BE2C (cell line): ENCODE results near the gene FILIP1.
"Not testable (repeated sequence)": the region's sequence is repeated elsewhere in the genome, so short reads cannot be mapped to it uniquely, and the experiment has no call there.

Source experiments
- DNase-seq: peaks from one replicate; pipeline ENCODE4 v3.0.0-alpha.2; 2020
- H3K27me3 ChIP-seq: fragments of 250-450 bp; sonication (Bioruptor Pico); 2 replicates; pipeline ENCODE4 v1.5.1; 2020; ENCODE audit warnings: mild to moderate bottlenecking
- H3K36me3 ChIP-seq: fragments of 250-450 bp; sonication (Bioruptor Pico); 2 replicates; pipeline ENCODE4 v1.5.1; 2020; ENCODE audit warnings: mild to moderate bottlenecking
- H3K4me1 ChIP-seq: fragments of 250-450 bp; sonication (Bioruptor Pico); 2 replicates; pipeline ENCODE4 v1.5.1; 2020
- H3K4me3 ChIP-seq: 2 replicates; pipeline ENCODE4 v1.5.1; 2011; ENCODE audit warnings: low read depth, low read length
- H3K9me3 ChIP-seq: fragments of 250-450 bp; sonication (Bioruptor Pico); 2 replicates; pipeline ENCODE4 v1.5.1; 2020
- TF ChIP-seq, protein P1 (sequence below): IDR thresholded peaks from 2 replicates; pipeline ENCODE4 v1.5.1; 2012; ENCODE audit warnings: mild to moderate bottlenecking, low read depth, low read length

The FILIP1 gene

DNA sequence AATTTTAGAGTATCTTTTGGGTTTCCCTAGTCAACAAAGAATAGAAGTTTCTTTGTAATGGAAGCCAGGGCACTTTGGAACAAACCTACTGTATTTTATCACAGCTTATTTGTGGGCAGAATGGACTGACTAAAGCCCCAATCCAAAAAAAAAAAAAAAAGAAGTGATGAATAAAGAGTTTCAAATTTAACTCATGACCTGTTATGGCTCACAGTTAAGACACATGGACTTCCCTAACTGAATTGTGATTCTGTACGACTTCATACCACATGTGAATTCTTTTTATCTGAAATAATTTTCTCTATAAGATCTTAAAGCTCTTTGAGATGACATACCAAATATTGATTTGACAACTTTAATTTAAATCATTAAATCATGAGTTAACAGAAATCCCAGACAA is 77.2 kb downstream of the FILIP1 start:
- H3K9me3 ChIP-seq = no peaks in the 10 kb centered on the region
- H3K36me3 ChIP-seq = no peaks in the 10 kb centered on the region
- TF ChIP-seq, protein P1, sequence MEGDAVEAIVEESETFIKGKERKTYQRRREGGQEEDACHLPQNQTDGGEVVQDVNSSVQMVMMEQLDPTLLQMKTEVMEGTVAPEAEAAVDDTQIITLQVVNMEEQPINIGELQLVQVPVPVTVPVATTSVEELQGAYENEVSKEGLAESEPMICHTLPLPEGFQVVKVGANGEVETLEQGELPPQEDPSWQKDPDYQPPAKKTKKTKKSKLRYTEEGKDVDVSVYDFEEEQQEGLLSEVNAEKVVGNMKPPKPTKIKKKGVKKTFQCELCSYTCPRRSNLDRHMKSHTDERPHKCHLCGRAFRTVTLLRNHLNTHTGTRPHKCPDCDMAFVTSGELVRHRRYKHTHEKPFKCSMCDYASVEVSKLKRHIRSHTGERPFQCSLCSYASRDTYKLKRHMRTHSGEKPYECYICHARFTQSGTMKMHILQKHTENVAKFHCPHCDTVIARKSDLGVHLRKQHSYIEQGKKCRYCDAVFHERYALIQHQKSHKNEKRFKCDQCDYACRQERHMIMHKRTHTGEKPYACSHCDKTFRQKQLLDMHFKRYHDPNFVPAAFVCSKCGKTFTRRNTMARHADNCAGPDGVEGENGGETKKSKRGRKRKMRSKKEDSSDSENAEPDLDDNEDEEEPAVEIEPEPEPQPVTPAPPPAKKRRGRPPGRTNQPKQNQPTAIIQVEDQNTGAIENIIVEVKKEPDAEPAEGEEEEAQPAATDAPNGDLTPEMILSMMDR = no peak
- H3K4me1 ChIP-seq = no peaks in the 10 kb centered on the region
- DNase-seq = no peak
- no peak overlapping the region for H3K4me3 ChIP-seq
- H3K27me3 ChIP-seq = no peaks in the 10 kb centered on the region

DNA sequence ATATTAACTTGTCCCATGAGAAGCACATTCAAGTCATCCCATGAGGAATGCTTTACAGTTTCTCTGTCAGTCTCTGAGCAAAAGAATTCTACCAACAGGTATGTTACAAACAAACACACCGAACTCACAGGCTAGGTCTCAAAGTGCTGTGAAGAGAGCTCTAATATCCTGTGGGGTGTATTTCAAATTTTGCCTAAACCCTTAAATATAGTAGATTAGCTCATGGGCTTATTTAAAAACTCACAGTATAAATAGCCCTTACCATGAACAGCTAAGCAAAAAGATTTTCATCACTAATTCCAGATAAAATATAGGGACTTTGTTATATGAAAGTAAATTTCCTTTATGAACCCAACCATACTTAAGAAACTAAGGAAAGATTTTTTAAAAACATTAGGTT is 77.8 kb downstream of the FILIP1 start:
- Histone ChIP-seq H3K27me3 (no peaks in the 10 kb centered on the region), H3K36me3 (no peaks in the 10 kb centered on the region), H3K4me3 (no peak overlapping the region), H3K9me3 (no peaks in the 10 kb centered on the region), H3K4me1 (no peaks in the 10 kb centered on the region)
- TF ChIP-seq, protein P1 = no peak
- DNase-seq = no peak

DNA sequence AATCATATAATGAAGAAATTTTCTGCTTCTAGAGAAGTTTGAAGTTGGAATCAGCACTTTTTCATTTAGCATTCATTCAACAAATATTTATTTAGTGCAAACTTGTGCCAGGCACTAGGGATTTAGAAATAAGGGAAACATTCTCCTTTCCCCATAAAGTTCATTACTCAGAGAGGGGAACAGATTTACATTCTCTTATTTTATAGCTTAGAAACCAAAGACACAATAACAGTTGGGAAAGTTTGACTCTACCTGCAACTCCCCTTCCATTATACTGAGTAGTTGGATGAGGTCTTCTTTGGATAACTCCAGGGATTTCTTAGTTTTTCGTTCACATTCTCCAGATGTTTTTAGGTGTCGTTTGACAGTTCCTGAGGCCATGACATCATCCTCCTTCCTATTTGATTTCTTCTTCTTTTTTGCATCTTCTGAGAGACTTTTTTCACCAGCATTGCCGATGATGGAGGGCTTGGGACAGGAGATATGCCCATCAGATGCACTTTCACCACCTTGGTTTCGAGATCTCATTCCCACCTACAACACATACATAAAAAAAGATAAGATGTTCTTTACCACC is 79.1 kb downstream of the FILIP1 start:
- no peaks in the 10 kb centered on the region for H3K4me1 ChIP-seq
- TF ChIP-seq, protein P1 = no peak
- H3K36me3 ChIP-seq = no peaks in the 10 kb centered on the region
- no peaks in the 10 kb centered on the region for H3K27me3 ChIP-seq
- DNase-seq = no peak
- H3K4me3 ChIP-seq = no peak overlapping the region
- no peaks in the 10 kb centered on the region for H3K9me3 ChIP-seq

DNA sequence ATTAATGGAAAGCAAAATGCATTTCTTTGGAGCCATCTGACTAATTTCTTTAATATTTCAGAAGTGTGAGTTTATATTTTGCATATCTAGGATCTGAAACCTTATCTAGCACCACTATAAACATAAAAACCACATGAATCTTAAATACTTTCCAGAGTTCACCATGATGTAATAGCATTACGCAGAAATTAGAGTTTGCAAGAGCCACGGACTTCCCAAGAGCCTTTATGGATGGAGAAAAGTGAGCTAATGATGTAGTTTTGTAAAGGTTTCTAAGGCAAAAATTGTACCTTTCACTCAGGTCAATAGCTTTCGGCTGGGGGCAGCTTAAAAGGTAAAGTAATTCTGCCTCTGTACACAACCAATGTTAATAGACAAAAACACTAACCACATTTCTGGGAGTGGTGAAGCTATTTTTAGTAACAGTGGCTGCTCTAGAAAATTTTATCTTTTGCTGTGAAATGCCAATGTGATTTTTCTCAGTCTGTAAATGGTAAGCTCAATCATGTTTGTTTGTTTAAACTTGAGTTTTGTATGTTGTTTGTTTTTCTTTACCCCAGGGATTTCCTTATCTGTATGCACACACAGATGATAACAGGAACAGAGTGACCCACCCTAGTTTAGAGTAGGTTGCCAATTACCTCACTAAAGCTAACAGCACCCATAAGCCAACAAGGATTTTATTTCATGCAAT is 80.5 kb downstream of the FILIP1 start:
- H3K4me3 ChIP-seq = no peak overlapping the region
- TF ChIP-seq, protein P1 = no peak
- DNase-seq = no peak
- H3K4me1 ChIP-seq = no peaks in the 10 kb centered on the region
- H3K9me3 ChIP-seq = no peaks in the 10 kb centered on the region
- H3K36me3 ChIP-seq = no peaks in the 10 kb centered on the region
- no peaks in the 10 kb centered on the region for H3K27me3 ChIP-seq

DNA sequence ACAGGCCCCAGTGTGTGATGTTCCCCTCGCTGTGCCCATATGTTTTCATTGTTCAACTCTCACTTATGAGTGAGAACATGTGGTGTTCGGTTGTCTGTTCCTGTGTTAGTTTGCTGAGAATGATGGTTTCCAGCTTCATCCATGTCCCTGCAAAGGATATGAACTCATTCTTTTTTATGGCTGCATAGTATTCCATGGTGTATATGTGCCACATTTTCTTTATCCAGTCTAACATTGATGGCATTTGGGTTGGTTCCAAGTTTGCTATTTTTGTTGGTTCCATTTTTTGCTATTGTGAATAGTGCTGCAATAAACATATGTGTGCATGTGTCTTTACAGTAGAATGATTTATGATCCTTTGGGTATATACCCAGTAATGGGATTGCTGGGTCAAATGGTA is 83.0 kb downstream of the FILIP1 start:
- not testable (repeated sequence) for H3K4me3 ChIP-seq, DNase-seq, H3K27me3 ChIP-seq, H3K36me3 ChIP-seq, H3K9me3 ChIP-seq, H3K4me1 ChIP-seq

DNA sequence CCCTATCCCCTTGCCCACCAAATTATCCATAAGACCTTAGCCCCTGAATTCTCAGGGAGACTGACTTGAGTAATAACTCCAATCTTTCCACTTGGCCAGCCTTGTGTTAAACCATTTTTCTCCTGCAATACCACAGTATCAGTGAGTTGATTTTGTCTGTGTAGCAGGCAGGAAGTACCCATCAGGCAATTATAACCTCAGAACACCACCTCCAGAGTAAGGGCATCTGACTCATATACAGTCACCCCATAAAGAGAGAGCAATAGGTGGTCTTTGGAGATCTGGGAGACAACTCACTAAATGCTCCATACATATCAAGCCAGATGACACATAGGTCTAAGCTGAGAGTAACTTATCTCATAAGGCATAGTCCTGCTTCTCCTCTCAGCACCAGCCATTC is 83.7 kb downstream of the FILIP1 start:
- H3K9me3 ChIP-seq = no peaks in the 10 kb centered on the region
- H3K36me3 ChIP-seq = no peaks in the 10 kb centered on the region
- TF ChIP-seq, protein P1 = no peak
- no peaks in the 10 kb centered on the region for H3K27me3 ChIP-seq
- H3K4me3 ChIP-seq = no peak overlapping the region
- DNase-seq = no peak
- H3K4me1 ChIP-seq = no peaks in the 10 kb centered on the region
